Muscle layer of colon (tissue), 2 donors: ENCODE results near the gene RAD23A.
"Not testable (repeated sequence)": the region's sequence is repeated elsewhere in the genome, so short reads cannot be mapped to it uniquely, and the experiment has no call there.

Experiments
- H3K27ac ChIP-seq: one replicate; pipeline ENCODE4 v1.7.0; 2013; ENCODE audit warnings: low read depth, mild to moderate bottlenecking, low read length, moderate library complexity
- H3K27me3 ChIP-seq, 2 donors: one replicate each; pipeline ENCODE4 v1.7.0; 2013; ENCODE audit warnings: low read length in 2 of 2, mild to moderate bottlenecking in 2 of 2; ENCODE audit not compliant: insufficient read depth in 2 of 2, control insufficient read depth in 1 of 2
- H3K36me3 ChIP-seq: one replicate; pipeline ENCODE4 v1.7.0; 2013; ENCODE audit warnings: mild to moderate bottlenecking, low read length; ENCODE audit not compliant: insufficient read depth
- H3K4me1 ChIP-seq: one replicate; pipeline ENCODE4 v1.7.0; 2013; ENCODE audit warnings: mild to moderate bottlenecking, low read length; ENCODE audit not compliant: insufficient read depth
- H3K4me3 ChIP-seq, 2 donors: one replicate each; pipeline ENCODE4 v1.7.0; 2013; ENCODE audit warnings: low read length in 2 of 2, low read depth in 1 of 2, mild to moderate bottlenecking in 1 of 2, moderate library complexity in 1 of 2
- H3K9ac ChIP-seq: one replicate; pipeline ENCODE4 v1.7.0; 2013; ENCODE audit warnings: low read length
- H3K9me3 ChIP-seq: one replicate; pipeline ENCODE4 v1.7.0; 2013; ENCODE audit warnings: mild to moderate bottlenecking, low read length
- donor health status: abdominal sarcoma.
- donor health status: Adenocarcinoma of cecum.

The RAD23A gene

GRCh38 chr19:12945479-12946091, at the start of gene RAD23A:
Gene RAD23A, plus strand, starts transcription at chr19:12945862. Its CDS starts 87 bp downstream, at chr19:12945949.
- Histone ChIP-seq H3K27me3 (no peaks in the 10 kb centered on the region), H3K4me1 (peaks cover 38% of the 10 kb centered on the region), H3K36me3 (peaks cover 71% of the 10 kb centered on the region), H3K9ac (peak within 1 kb of the TSS; percentile 81), H3K9me3 (no peaks in the 10 kb centered on the region), H3K27ac (peak within 1 kb of the TSS; percentile 88), H3K4me3 (peak within 1 kb of the TSS; percentile 50 to 99)

GRCh38 chr19:12896460-12896859, 49.2 kb upstream of the RAD23A start:
- H3K4me1 ChIP-seq = peaks cover 9% of the 10 kb centered on the region
- H3K4me3 ChIP-seq = no peak overlapping the region
- H3K27ac ChIP-seq = no peak overlapping the region
- H3K36me3 ChIP-seq = peaks cover 38% of the 10 kb centered on the region
- H3K27me3 ChIP-seq = no peaks in the 10 kb centered on the region
- H3K9ac ChIP-seq = no peak overlapping the region
- H3K9me3 ChIP-seq = no peaks in the 10 kb centered on the region

DNA sequence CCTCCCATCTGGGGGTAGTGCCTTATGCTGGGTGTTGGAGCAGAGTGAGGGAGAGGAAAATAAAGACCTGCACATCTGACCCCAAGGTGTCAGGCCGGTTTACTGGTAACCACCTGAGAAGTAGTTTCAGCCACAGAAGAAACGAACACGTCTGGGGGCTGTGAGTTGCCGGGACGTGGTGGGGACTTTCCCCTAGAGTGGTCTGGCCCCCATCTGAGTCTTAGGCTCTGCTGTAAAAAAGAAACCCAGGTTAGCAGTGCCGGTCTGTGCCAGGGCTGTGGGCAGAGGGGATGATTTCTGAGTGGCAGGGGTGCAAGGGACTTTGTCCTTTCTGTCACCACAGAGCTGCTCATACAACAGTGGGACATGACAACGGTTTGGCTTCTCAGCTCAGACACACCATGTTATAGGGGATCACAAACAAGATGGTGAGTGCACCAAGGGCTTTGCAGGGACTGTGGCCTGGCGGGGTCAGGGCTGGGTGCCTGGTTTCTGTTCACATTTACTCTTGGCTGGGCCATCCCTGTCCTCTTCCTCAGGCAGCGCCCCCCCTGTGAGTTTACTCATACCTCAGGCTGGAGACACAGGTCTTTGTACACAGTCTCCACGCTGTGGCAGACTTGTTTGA, 45.7 kb upstream of the RAD23A start:
- Histone ChIP-seq H3K9ac (no peak overlapping the region), H3K4me1 (no peaks in the 10 kb centered on the region), H3K4me3 (no peak overlapping the region), H3K27me3 (no peaks in the 10 kb centered on the region), H3K9me3 (no peaks in the 10 kb centered on the region), H3K27ac (no peak overlapping the region), H3K36me3 (peaks cover 22% of the 10 kb centered on the region)

- Histone ChIP-seq H3K9me3 (no peaks in the 10 kb centered on the region), H3K27me3 (no peaks in the 10 kb centered on the region), H3K4me3 (no peak overlapping the region), H3K36me3 (no peaks in the 10 kb centered on the region), H3K9ac (no peak overlapping the region), H3K27ac (no peak overlapping the region), H3K4me1 (peaks cover 3% of the 10 kb centered on the region)
Measured at GRCh38 chr19:12907166-12907565, 38.5 kb upstream of the RAD23A start.

- H3K9ac ChIP-seq = no peak overlapping the region
Measured at GRCh38 chr19:12912571-12912970, 33.1 kb upstream of the RAD23A start.

GRCh38 chr19:12913011-12913561, 32.6 kb upstream of the RAD23A start:
- Histone ChIP-seq H3K27me3 (no peaks in the 10 kb centered on the region), H3K9ac (peak overlapping the region; percentile 30), H3K9me3 (no peaks in the 10 kb centered on the region), H3K4me3 (peak overlapping the region in 1 of 2 donors; percentile 46), H3K27ac (peak overlapping the region; percentile 99), H3K36me3 (no peaks in the 10 kb centered on the region), H3K4me1 (peaks cover 22% of the 10 kb centered on the region)

More at GRCh38 chr19:12912571-12912970, 33.1 kb upstream of the RAD23A start:
- Histone ChIP-seq H3K4me3 (peak overlapping the region in 1 of 2 donors; percentile 46), H3K36me3 (no peaks in the 10 kb centered on the region), H3K9me3 (no peaks in the 10 kb centered on the region), H3K27me3 (no peaks in the 10 kb centered on the region), H3K4me1 (peaks cover 22% of the 10 kb centered on the region), H3K27ac (peak overlapping the region; percentile 99)

DNA sequence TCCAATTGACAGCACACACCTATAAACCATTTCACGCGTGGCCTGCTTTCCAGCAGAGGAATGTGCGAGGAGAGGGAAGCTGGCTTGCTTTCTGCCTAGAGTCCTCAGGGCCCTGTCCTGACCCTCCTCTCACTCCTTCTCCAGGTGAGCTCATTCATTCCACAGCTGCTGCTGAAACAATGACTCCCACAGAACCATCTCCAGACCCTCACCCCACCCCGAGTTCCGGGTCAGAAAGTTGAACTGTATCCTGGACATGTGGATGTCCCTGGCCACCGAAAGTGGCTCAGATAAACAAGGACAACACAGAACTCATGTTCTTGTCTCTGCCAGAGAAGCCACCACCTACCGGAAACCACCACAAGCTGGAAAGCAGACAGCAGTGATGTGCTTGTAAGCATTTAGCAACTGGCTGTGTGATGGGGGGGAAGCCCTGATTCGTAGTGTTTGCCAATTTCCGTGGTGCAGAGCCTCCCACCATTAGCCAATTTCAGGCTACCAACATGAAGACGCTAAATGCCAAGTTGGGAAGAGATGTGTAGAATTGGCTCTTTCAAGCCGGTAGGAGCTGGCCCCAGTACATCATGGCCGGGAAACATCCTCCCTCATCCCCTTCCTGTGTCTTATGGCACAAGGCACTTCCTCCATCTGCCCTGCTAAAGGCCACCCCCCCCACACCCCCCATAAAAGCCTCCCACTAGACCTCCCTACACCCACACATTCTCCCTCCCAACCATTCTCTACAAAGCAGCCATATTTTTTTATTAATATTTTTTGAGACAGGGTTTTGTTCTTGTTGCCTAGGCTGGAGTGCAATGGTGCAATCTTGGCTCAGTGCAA, 31.6 kb upstream of the RAD23A start:
- H3K36me3 ChIP-seq = no peaks in the 10 kb centered on the region
- peak overlapping the region; percentile 30 for H3K9ac ChIP-seq
- H3K27me3 ChIP-seq = no peaks in the 10 kb centered on the region
- H3K27ac ChIP-seq = peak overlapping the region; percentile 99
- no peaks in the 10 kb centered on the region for H3K9me3 ChIP-seq
- H3K4me1 ChIP-seq = peaks cover 22% of the 10 kb centered on the region
- peak overlapping the region in 1 of 2 donors; percentile 46 for H3K4me3 ChIP-seq

DNA sequence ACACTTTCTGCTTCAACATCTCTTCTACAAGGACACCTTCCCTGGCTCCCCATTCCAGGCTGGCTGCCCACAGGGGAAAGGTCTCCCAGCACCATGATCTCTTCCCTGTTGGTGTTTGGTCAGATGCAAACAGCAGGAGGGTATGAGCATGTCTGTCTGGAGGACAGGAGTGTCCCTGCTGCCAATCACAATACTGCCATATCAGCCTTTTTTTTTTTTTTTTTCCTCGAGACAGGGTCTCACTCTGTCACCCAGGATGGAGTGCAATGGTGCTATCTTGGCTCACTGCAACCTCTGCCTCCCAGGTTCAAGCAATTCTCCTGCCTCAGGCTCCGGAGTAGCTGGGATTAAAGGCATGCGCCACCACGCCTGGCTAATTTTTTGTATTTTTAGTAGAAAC, 29.8 kb upstream of the RAD23A start:
- not testable (repeated sequence) for H3K27me3 ChIP-seq, H3K9ac ChIP-seq, H3K4me3 ChIP-seq, H3K36me3 ChIP-seq, H3K27ac ChIP-seq, H3K9me3 ChIP-seq
- peaks cover 22% of the 10 kb centered on the region for H3K4me1 ChIP-seq

DNA sequence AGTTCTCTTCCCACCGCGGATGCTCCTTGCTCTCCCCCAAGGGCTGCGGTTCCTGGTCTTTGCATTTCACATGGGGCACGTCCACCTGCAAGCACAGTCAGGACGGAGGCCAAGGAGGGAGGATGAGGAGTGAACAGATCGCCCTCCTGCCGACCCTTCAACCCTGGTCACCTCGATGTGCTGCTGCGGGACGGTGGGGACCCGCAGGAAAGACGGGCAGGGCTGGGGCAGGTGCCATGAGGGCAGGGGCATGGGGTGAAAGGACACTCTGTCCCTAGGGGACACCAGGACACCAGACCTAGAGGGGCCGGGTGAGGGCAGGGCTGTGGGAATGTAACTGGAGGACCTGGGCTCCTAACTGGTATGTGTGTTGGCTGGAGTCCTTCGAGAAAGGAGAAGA, 27.4 kb upstream of the RAD23A start:
- peaks cover 10% of the 10 kb centered on the region for H3K4me1 ChIP-seq
- no peak overlapping the region for H3K4me3 ChIP-seq
- peaks cover 11% of the 10 kb centered on the region for H3K36me3 ChIP-seq
- no peaks in the 10 kb centered on the region for H3K9me3 ChIP-seq
- H3K9ac ChIP-seq = no peak overlapping the region
- no peak overlapping the region for H3K27ac ChIP-seq
- no peaks in the 10 kb centered on the region for H3K27me3 ChIP-seq

DNA sequence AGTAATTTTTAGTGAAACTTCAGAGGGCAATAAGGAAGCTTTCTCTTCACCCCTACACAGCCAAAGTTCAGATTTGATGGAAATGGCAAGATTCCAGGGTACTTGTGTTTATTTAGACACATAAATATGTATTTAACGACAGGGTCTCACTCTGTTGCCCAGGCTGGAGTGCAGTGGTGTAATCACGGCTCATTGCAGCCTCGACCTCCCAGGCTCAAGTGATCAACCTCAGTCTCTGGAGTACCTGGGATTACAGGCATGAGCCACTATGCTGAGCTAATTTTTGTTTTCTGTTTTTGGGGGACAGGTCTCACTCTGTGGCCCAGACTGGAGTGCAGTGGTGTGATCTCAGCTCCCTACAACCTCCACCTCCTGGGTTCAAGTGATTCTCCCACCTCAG, 24.6 kb upstream of the RAD23A start:
- H3K9me3 ChIP-seq = no peaks in the 10 kb centered on the region
- H3K9ac ChIP-seq = no peak overlapping the region
- H3K27me3 ChIP-seq = no peaks in the 10 kb centered on the region
- no peaks in the 10 kb centered on the region for H3K4me1 ChIP-seq
- H3K4me3 ChIP-seq = no peak overlapping the region
- no peak overlapping the region for H3K27ac ChIP-seq
- H3K36me3 ChIP-seq = peaks cover 35% of the 10 kb centered on the region

- Histone ChIP-seq H3K27me3 (no peaks in the 10 kb centered on the region), H3K4me3 (no peak overlapping the region), H3K27ac (no peak overlapping the region), H3K36me3 (peaks cover 49% of the 10 kb centered on the region), H3K4me1 (no peaks in the 10 kb centered on the region), H3K9ac (no peak overlapping the region), H3K9me3 (no peaks in the 10 kb centered on the region)
Measured at GRCh38 chr19:12922959-12923358, 22.7 kb upstream of the RAD23A start.
